H1 (cell line): ENCODE results near the gene APOL1. TPM values are rescaled to one million over a fixed set of nuclear protein-coding genes. Genes with fewer than 3 reads are reported as not detected.

Experiments used
- GABPA ChIP-seq: IDR thresholded peaks from 2 replicates; pipeline ENCODE4 v1.6.1; 2011; ENCODE audit warnings: mild to moderate bottlenecking, low read length, moderate library complexity, borderline replicate concordance; ENCODE audit not compliant: insufficient read depth
- PHF8 ChIP-seq: fragments of 200-600 bp; sonication (generic); conservative IDR thresholded peaks from 2 replicates; pipeline ENCODE4 v1.7.1; 2012; ENCODE audit warnings: low read depth, mild to moderate bottlenecking, inconsistent platforms, low read length, moderate library complexity
- SIN3A ChIP-seq, 2 experiments: IDR thresholded peaks in 1 of 2; conservative IDR thresholded peaks in 1 of 2; 2 replicates each; pipeline ENCODE4 v1.6.1; 2011 to 2012; ENCODE audit warnings: low read length in 2 of 2, improper control_type of control experiment in 1 of 2, low read depth in 1 of 2, mild to moderate bottlenecking in 1 of 2
- microRNA-seq, 2 experiments: library from miRNA; unstranded; fragments of <30 nt; microRNA quantifications; one replicate each; pipeline versions ENCODE4 to v1.2.0, GENCODE V29; 2016 to 2020; ENCODE audit warnings: borderline microRNAs expressed in 2 of 2, borderline number of aligned reads in 2 of 2, borderline replicate concordance in 1 of 2
- polyA plus RNA-seq, 7 experiments: library from polyadenylated mRNA; depleted of rRNA in 3 of 7; stranded (reverse) in 5 of 7; unstranded in 2 of 7; fragments of >200 nt in 5 of 7; fragments of 200-250 nt in 2 of 7; gene quantifications; 1 replicate in 5 of 7; 2 replicates in 1 of 7; 4 replicates in 1 of 7; pipeline versions ENCODE4 v1.2.1 to v1.2.3, GENCODE V29; 2011 to 2013; ENCODE audit warnings: missing spikeins in 2 of 7, mixed read lengths in 2 of 7
- small RNA-seq: library from polyadenylated mRNA; stranded (forward); fragments of <200 nt; extraction: miRNeasy Mini kit (QIAGEN cat#:217004); gene quantifications from one replicate; pipeline ENCODE3, GENCODE V24; 2013; ENCODE audit not compliant: insufficient read depth
- total RNA-seq: library from RNA; stranded (reverse); fragmentation: NEBNext Ultra II Directional; extraction: Animal tissue kit (Norgen Biotek cat#: 25700); gene quantifications from 2 replicates; pipeline ENCODE4 v1.2.1, GENCODE V29; 2021

Gene APOL1
- total and polyA plus RNA-seq, 2 of the 8 experiments (the other 6 are each of a cell fraction or from before 2014, with no cell fraction given): not detected

DNA sequence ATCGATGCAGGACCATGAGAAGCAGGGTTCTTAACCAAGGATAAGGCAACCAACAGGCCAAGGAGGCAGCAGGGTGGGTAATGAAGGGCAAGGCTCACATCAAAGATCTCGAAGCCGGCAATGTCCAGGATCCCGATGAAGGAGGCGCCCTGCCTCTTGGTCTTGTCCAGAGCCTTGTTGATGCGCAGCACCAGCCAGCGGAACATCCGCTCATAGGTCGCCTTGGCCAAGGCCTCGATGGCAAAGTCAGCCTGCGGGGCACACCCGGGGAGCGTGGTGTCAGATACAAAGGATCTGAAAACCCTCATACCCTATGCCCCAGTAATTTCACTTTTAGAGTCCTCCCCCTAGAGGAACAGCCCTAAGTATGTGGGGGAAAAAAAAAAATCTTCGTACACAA lies 63.5 kb downstream of the APOL1 start (continued):
- TF ChIP-seq SIN3A (conservative IDR thresholded peaks at IDR 0.05 in 1 of 2, IDR thresholded peaks at IDR 0.05 in 1 of 2; ENCODE audit: low read depth in 1 of 2, low read length in 2 of 2) (no peak), GABPA (no peak), PHF8 (no peak)

Small RNA genes within 50 kb of the gene (microRNA-seq; reads per million reads assigned to microRNA genes)
- gene MIR6819: 0 to 0.20 reads per million in 2 experiments

Small RNA genes within 50 kb of the gene (small RNA-seq; reads per million reads assigned to genes)
- not detected for gene MIR6819

Other genes starting within 250 kb of the APOL1 start
- gene RBFOX2, start 224.3 kb upstream of the APOL1 start, total RNA-seq: 108 and 121 TPM in 2 replicates
- gene RBFOX2, start 224.3 kb upstream of the APOL1 start, polyA plus RNA-seq (2011; rRNA removed): 122 and 138 TPM in 2 replicates
- not detected in 2 replicates for gene APOL3, start 92.4 kb upstream of the APOL1 start, total RNA-seq
- 0.11 and 0.12 TPM in 2 replicates for gene APOL3, start 92.4 kb upstream of the APOL1 start, polyA plus RNA-seq (2011; rRNA removed)
- not detected in 2 replicates for gene APOL4, start 51.3 kb upstream of the APOL1 start, total RNA-seq
- 0.02 TPM in 1 of 2 replicates, not detected in the other for gene APOL4, start 51.3 kb upstream of the APOL1 start, polyA plus RNA-seq (2011; rRNA removed)
- 11.0 and 12.0 TPM in 2 replicates for gene APOL2, start 13.6 kb upstream of the APOL1 start, total RNA-seq
- gene APOL2, start 13.6 kb upstream of the APOL1 start, polyA plus RNA-seq (2011; rRNA removed): 7.8 and 8.1 TPM in 2 replicates
- gene MYH9, start 134.8 kb downstream of the APOL1 start, total RNA-seq: 295 and 322 TPM in 2 replicates
- gene MYH9, start 134.8 kb downstream of the APOL1 start, polyA plus RNA-seq (2011; rRNA removed): 24.9 and 37.2 TPM in 2 replicates
- gene TXN2, start 228.5 kb downstream of the APOL1 start, total RNA-seq: 47.5 and 53.8 TPM in 2 replicates
- gene TXN2, start 228.5 kb downstream of the APOL1 start, polyA plus RNA-seq (2011; rRNA removed): 116 and 124 TPM in 2 replicates